Measurements from ENCODE around the gene NFATC1.

The NFATC1 gene

GRCh38 chr18:79563949-79564348 is 168.2 kb downstream of the NFATC1 start:
- no peaks in the 10 kb centered on the region for H3K79me2 ChIP-seq (ENCODE audit: low read length)
- H3K4me1 ChIP-seq (ENCODE audit: low read length), result peaks cover 11% of the 10 kb centered on the region
- H4K20me1 ChIP-seq (ENCODE audit: insufficient read depth, low read length), result no peaks in the 10 kb centered on the region
- TF ChIP-seq EZH2phosphoT487 (IDR thresholded peaks at IDR 0.05; ENCODE audit: low read depth), result no peak
- TF ChIP-seq, protein P1, sequence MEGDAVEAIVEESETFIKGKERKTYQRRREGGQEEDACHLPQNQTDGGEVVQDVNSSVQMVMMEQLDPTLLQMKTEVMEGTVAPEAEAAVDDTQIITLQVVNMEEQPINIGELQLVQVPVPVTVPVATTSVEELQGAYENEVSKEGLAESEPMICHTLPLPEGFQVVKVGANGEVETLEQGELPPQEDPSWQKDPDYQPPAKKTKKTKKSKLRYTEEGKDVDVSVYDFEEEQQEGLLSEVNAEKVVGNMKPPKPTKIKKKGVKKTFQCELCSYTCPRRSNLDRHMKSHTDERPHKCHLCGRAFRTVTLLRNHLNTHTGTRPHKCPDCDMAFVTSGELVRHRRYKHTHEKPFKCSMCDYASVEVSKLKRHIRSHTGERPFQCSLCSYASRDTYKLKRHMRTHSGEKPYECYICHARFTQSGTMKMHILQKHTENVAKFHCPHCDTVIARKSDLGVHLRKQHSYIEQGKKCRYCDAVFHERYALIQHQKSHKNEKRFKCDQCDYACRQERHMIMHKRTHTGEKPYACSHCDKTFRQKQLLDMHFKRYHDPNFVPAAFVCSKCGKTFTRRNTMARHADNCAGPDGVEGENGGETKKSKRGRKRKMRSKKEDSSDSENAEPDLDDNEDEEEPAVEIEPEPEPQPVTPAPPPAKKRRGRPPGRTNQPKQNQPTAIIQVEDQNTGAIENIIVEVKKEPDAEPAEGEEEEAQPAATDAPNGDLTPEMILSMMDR (IDR thresholded peaks at IDR 0.05; ENCODE audit: low read depth, low read length), result no peak
- no peak overlapping the region for H3K27ac ChIP-seq (ENCODE audit: low read length)
- H3K27me3 ChIP-seq (ENCODE audit: low read depth, low read length), result no peaks in the 10 kb centered on the region
- H3K4me3 ChIP-seq (ENCODE audit: low read length), result no peak overlapping the region
- H3K9me3 ChIP-seq (ENCODE audit: insufficient read depth, low read length), result peaks cover 6% of the 10 kb centered on the region
- H3K4me2 ChIP-seq (ENCODE audit: low read length), result no peak overlapping the region
- no peaks in the 10 kb centered on the region for H3K36me3 ChIP-seq (replicated peaks; ENCODE audit: low read depth, low read length)
- H2AFZ ChIP-seq (ENCODE audit: low read depth, low read length), result no peak overlapping the region
- no peak overlapping the region for H3K9ac ChIP-seq (ENCODE audit: low read length)

DNA sequence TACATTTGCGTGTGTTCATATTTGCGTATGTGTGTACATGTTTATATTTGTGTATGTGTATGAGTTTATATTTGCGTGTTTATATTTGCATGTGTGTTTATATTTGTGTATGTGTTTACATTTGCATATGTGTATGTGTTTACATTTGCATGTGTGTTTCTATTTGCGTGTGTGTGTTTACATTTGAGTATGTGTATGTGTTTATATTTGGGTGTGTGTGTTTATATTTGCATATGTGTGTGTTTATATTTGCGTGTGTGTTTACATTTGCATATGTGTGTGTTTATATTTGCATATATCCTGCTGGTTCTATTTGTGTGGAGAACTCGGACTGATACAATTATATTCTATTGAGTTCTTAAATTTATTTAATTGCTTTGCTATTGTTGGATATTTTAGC is 168.7 kb downstream of the NFATC1 start:
- Histone ChIP-seq H4K20me1 (ENCODE audit: insufficient read depth, low read length) (no peaks in the 10 kb centered on the region), H3K4me3 (ENCODE audit: low read length) (no peak overlapping the region), H3K9me3 (ENCODE audit: insufficient read depth, low read length) (peaks cover 6% of the 10 kb centered on the region), H3K9ac (ENCODE audit: low read length) (no peak overlapping the region), H2AFZ (ENCODE audit: low read depth, low read length) (no peak overlapping the region), H3K27me3 (ENCODE audit: low read depth, low read length) (no peaks in the 10 kb centered on the region), H3K4me2 (ENCODE audit: low read length) (no peak overlapping the region), H3K27ac (ENCODE audit: low read length) (no peak overlapping the region), H3K79me2 (ENCODE audit: low read length) (no peaks in the 10 kb centered on the region), H3K4me1 (ENCODE audit: low read length) (peaks cover 16% of the 10 kb centered on the region), H3K36me3 (replicated peaks; ENCODE audit: low read depth, low read length) (no peaks in the 10 kb centered on the region)
- TF ChIP-seq, protein P1 (IDR thresholded peaks at IDR 0.05; ENCODE audit: low read depth, low read length), result no peak
- no peak for TF ChIP-seq EZH2phosphoT487 (IDR thresholded peaks at IDR 0.05; ENCODE audit: low read depth)

GRCh38 chr18:79566771-79567431 is 171.2 kb downstream of the NFATC1 start:
- Histone ChIP-seq H3K36me3 (replicated peaks; ENCODE audit: low read depth, low read length) (peaks cover 3% of the 10 kb centered on the region), H3K9ac (ENCODE audit: low read length) (no peak overlapping the region), H2AFZ (ENCODE audit: low read depth, low read length) (no peak overlapping the region), H4K20me1 (ENCODE audit: insufficient read depth, low read length) (no peaks in the 10 kb centered on the region), H3K4me1 (ENCODE audit: low read length) (peaks cover 39% of the 10 kb centered on the region), H3K27me3 (ENCODE audit: low read depth, low read length) (no peaks in the 10 kb centered on the region), H3K79me2 (ENCODE audit: low read length) (no peaks in the 10 kb centered on the region), H3K4me2 (ENCODE audit: low read length) (no peak overlapping the region), H3K27ac (ENCODE audit: low read length) (no peak overlapping the region), H3K4me3 (ENCODE audit: low read length) (no peak overlapping the region), H3K9me3 (ENCODE audit: insufficient read depth, low read length) (peaks cover 9% of the 10 kb centered on the region)
- TF ChIP-seq EZH2phosphoT487 (IDR thresholded peaks at IDR 0.05; ENCODE audit: low read depth), result no peak
- TF ChIP-seq, protein P1 (IDR thresholded peaks at IDR 0.05; ENCODE audit: low read depth, low read length), result no peak

- Histone ChIP-seq H3K36me3 (replicated peaks; ENCODE audit: low read depth, low read length) (peaks cover 10% of the 10 kb centered on the region), H4K20me1 (ENCODE audit: insufficient read depth, low read length) (no peaks in the 10 kb centered on the region), H3K9ac (ENCODE audit: low read length) (no peak overlapping the region), H2AFZ (ENCODE audit: low read depth, low read length) (no peak overlapping the region), H3K4me2 (ENCODE audit: low read length) (no peak overlapping the region), H3K4me1 (ENCODE audit: low read length) (peaks cover 42% of the 10 kb centered on the region), H3K4me3 (ENCODE audit: low read length) (no peak overlapping the region), H3K27ac (ENCODE audit: low read length) (no peak overlapping the region), H3K9me3 (ENCODE audit: insufficient read depth, low read length) (peaks cover 17% of the 10 kb centered on the region), H3K79me2 (ENCODE audit: low read length) (no peaks in the 10 kb centered on the region), H3K27me3 (ENCODE audit: low read depth, low read length) (no peaks in the 10 kb centered on the region)
- TF ChIP-seq, protein P1 (IDR thresholded peaks at IDR 0.05; ENCODE audit: low read depth, low read length), result no peak
- no peak for TF ChIP-seq EZH2phosphoT487 (IDR thresholded peaks at IDR 0.05; ENCODE audit: low read depth)
Measured at GRCh38 chr18:79567481-79568147, 171.9 kb downstream of the NFATC1 start.

All from OCI-LY3 (cell line).